ENCODE measurements around the gene PAGE4.

PAGE4 gene

DNA sequence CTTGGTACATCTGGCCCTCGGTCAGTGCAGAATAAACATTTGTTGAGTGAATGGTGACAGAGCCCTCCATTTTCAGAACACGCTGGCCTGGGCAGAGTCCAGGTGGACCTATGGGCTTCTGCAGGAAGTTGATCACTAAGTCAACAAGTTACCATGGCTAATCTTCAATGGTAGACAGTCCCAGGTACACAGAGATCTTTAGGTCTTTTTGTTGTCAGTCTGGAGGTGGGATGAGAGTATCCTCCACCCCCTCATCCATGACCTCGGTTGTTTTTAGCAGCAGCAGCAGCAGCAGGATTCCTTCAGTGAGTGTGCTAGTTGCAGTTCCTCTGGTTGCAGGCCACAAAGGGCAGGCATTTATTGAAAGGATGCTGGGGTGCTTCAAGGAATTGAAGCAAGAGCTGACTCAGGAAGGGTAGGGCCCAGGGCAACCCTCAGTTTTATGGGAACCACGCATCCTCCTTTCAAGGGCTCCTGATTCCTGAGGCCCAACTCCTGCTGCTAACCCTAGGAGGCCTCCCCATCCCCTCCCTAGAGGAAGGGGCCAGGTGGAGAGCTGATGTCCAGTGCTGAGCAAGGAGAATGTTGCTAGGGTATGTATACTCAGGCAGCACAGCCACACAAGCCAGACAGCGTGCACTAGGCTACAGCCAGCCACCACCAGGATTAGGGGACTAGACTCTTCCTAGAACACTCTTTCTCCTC, 48.4 kb downstream of the PAGE4 start:
- no peak for DNase-seq

DNA sequence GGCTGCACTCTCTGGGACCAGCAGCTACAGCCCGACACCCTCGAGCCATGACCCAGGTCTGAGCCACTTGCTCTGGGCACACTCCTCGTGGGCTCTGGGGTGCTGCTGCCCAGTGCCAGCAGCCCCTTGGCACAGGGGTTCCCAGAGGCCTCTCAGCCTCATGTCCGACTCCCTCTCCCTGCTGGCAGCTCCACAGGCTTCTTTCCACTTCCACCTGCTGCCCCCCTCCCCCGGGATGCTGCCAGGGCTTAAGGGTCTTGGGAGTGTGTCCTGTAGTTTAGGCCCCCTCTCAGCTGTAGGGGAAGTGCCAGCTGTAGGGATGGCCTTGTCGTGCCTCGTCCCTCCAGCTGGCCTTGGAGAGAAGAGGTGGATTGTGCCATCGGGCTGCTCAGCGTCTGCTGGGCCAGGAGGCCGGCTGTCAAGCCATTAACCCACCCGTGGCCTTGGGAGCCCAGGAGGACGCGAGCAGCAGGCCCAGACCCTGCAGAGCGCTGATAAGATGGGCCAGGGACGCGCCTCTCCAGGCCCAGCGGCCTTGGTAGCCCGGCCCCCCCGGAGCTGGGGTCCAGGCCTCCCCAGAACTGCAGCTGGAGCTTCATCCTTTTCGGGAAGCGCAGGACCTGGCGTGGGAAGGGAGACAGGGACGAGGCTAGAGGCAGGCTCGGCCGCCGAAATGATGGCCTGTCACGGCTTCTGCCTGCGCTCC, 49.2 kb downstream of the PAGE4 start:
- DNase-seq = no peak

DNA sequence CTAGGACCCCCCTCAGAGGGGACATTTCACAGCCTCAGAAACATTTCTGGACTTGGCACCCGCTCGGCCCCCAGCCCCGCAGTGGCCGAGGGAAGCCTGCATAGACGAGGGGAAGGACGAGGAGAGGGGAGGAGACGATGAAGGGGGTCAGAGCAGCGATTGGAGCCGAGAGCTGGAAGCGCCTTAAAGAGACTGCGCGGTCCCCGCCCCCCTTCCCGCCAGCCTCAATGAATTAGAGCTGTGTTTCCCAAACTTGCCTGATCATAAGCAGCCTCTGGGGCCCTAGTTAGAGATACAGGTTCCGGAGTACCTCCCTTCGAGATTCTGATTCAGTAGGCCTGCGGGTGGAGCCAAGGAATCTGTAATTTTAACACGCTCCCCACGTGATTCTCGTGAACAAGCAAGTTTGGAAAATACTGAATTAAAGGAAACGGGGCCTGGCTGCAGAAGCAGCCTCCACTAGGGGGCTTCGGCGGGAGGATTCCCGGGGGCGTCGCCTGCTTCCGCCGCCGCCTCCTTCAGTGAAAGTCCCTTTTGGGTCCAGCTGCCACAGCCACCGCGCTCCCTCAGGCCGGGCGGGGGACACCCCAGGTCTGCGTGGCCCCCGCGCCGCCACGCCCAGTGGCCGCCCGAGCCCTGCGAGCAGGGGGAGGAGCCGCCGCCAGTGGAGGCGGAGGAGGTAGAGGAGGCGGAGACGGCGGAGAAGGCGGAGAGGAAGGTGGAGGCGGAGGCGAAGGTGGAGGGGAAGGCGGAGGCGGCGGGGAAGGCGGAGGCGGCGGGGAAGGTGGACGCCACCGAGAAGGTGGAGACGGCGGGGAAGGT, 49.9 kb downstream of the PAGE4 start, which contains the start of gene USP27X:
USP27X (plus strand) TSS at position 651 of the 822 bp plus-strand sequence. CDS start 824 bp downstream, outside the sequence.
- DNase-seq = peak; percentile 15 to 75 (median 35)

DNA sequence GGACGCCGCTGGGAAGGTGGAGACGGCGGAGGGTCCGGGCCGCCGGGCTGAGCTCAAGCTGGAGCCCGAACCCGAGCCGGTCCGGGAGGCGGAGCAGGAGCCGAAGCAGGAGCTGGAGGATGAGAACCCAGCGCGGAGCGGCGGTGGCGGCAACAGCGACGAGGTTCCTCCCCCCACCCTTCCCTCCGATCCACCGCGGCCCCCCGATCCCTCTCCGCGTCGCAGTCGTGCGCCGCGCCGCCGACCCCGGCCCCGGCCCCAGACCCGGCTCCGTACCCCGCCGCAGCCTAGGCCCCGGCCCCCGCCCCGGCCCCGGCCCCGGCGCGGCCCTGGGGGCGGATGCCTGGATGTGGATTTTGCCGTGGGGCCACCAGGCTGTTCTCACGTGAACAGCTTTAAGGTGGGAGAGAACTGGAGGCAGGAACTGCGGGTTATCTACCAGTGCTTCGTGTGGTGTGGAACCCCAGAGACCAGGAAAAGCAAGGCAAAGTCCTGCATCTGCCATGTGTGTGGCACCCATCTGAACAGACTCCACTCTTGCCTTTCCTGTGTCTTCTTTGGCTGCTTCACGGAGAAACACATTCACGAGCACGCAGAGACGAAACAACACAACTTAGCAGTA, 50.7 kb downstream of the PAGE4 start:
- DNase-seq = no peak

DNA sequence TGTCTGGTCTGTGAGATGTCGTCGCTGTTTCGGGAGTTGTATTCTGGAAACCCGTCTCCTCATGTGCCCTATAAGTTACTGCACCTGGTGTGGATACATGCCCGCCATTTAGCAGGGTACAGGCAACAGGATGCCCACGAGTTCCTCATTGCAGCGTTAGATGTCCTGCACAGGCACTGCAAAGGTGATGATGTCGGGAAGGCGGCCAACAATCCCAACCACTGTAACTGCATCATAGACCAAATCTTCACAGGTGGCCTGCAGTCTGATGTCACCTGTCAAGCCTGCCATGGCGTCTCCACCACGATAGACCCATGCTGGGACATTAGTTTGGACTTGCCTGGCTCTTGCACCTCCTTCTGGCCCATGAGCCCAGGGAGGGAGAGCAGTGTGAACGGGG, 51.6 kb downstream of the PAGE4 start:
- no peak for DNase-seq
